ENCODE data around the gene TNFAIP2. TPM values are rescaled to one million over a fixed set of nuclear protein-coding genes. Genes with fewer than 3 reads are reported as not detected.

The TNFAIP2 gene
- total and polyA plus RNA-seq, 2 of the 4 experiments (the other 2 are of a cell fraction): 6.3 to 9.6 TPM

DNA sequence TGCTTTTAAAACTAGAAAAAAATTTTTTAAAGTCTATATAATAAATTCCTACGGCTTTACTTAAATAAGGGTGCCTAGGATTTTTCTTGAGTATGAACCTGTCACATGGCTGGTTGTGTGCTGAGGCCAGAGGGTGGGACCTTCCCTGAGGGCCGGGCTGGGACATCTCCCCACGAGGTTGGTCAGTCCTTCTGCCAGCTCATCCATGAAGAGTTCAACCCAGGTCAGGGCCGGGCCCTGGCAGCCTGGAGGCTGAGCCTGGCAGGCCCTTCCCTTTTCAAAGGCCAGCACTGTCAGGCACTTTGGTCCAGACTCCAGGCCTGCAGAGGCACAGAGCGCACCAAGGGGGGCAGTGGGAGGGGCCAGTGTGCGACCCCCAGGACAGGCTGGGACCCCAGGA lies 31.7 kb downstream of the TNFAIP2 start:
- intact Hi-C loops (cut with micrococcal nuclease): no loop called here
- H2AFZ ChIP-seq (replicated peaks; ENCODE audit: low read length, poor library complexity): peak overlapping the region; percentile 58

More for the DNA sequence above, 31.7 kb downstream of the TNFAIP2 start:
- ChIA-PET POLR2A (ENCODE audit: unreplicated experiment) (no interaction called here), CTCF (no interaction called here)
- Histone ChIP-seq H3K4me1 (ENCODE audit: control insufficient read depth, insufficient read depth, low read length) (peaks cover 2% of the 10 kb centered on the region; the same call in 1 of the 2 replicates), H3K36me3 (ENCODE audit: control insufficient read depth, insufficient read depth, low read length) (no peaks in the 10 kb centered on the region), H4K20me1 (ENCODE audit: insufficient read depth, low read length) (no peaks in the 10 kb centered on the region), H3K27me3 (ENCODE audit: control insufficient read depth, insufficient read depth, low read length) (peaks cover 39% of the 10 kb centered on the region), H4K8ac (ENCODE audit: low read depth in 2 of 2, low read length in 2 of 2) (no peak overlapping the region), H3K79me1 (ENCODE audit: low read depth in 1 of 2, low read length in 2 of 2) (no peaks in the 10 kb centered on the region), H3K4me2 (ENCODE audit: low read depth, low read length) (no peak overlapping the region), H2BK20ac (ENCODE audit: low read depth, low read length) (no peak overlapping the region), H3K14ac (replicated peaks; ENCODE audit: low read depth, low read length) (no peak overlapping the region), H2AK5ac (ENCODE audit: low read depth, low read length) (no peak overlapping the region), H3K18ac (ENCODE audit: low read depth, low read length) (no peak overlapping the region), H3K9me1 (ENCODE audit: insufficient read depth, low read length) (no peaks in the 10 kb centered on the region), H2BK120ac (ENCODE audit: low read depth, low read length) (no peak overlapping the region), H4K5ac (ENCODE audit: low read depth, low read length) (no peak overlapping the region), H3K27ac (ENCODE audit: insufficient read depth, low read length) (no peak overlapping the region), H2AK9ac (replicated peaks; ENCODE audit: low read depth, low read length, poor library complexity) (no peak overlapping the region), H3K9me3 (ENCODE audit: control insufficient read depth, insufficient read depth, low read length) (no peaks in the 10 kb centered on the region), H3K56ac (ENCODE audit: extremely low read depth, insufficient read depth, low read length) (no peak overlapping the region), H3K23ac (ENCODE audit: low read depth, low read length) (no peak overlapping the region), H2BK5ac (ENCODE audit: low read depth, low read length, poor library complexity, severe bottlenecking) (no peak overlapping the region), H2BK15ac (ENCODE audit: low read depth, low read length) (no peak overlapping the region), H3K4ac (ENCODE audit: low read depth, low read length) (no peak overlapping the region), H3K9ac (ENCODE audit: low read depth, low read length) (no peak overlapping the region), H4K91ac (ENCODE audit: insufficient read depth, low read depth, low read length) (no peak overlapping the region), H3K4me3 (ENCODE audit: insufficient read depth, low read depth, low read length) (no peak overlapping the region)
- WGBS, 2 experiments (ENCODE audit: extremely low coverage in 2 of 2, insufficient read length in 1 of 2): no CpG with 5 or more reads among the region's 6 CpGs
- DNase-seq: peak; percentile 13
- peak; percentile 86 for ATAC-seq (ENCODE audit: low read depth)
- in situ Hi-C loops (cut with MboI; ENCODE audit: low sequenced_read_pairs): no loop called here
- dilution Hi-C loops (cut with HindIII; ENCODE audit: low sequenced_read_pairs, unreplicated experiment): no loop called here
- BruUV-seq (replicated peaks): no TSS peak
- TF ChIP-seq CTCF (conservative IDR thresholded peaks at IDR 0.05; ENCODE audit: low read depth, low read length) (no peak), RCOR1 (IDR thresholded peaks at IDR 0.05; ENCODE audit: insufficient replicate concordance, low read length) (no peak), FOS (IDR thresholded peaks at IDR 0.05; ENCODE audit: low read depth, low read length) (no peak), MAZ (IDR thresholded peaks at IDR 0.05; ENCODE audit: borderline replicate concordance, low read depth, low read length) (no peak), RAD21 (IDR thresholded peaks at IDR 0.05; ENCODE audit: low read length) (no peak), CHD1 (IDR thresholded peaks at IDR 0.05; ENCODE audit: low read depth, low read length) (no peak), NFE2L2 (IDR thresholded peaks at IDR 0.05; ENCODE audit: low read depth, low read length) (no peak), CEBPB (IDR thresholded peaks at IDR 0.05; ENCODE audit: low read depth, low read length) (no peak), MAFK (IDR thresholded peaks at IDR 0.05; ENCODE audit: low read depth, low read length) (no peak), BHLHE40 (IDR thresholded peaks at IDR 0.05; ENCODE audit: low read depth, low read length) (no peak), MXI1 (IDR thresholded peaks at IDR 0.05; ENCODE audit: borderline replicate concordance, low read depth, low read length) (no peak), SMC3 (IDR thresholded peaks at IDR 0.05; ENCODE audit: low read depth, low read length) (no peak), POLR2A (IDR thresholded peaks at IDR 0.05; ENCODE audit: low read depth, low read length) (no peak)

All from IMR-90 (cell line).